Activated T-helper 17 cell treated with anti-CD3 and anti-CD28 coated beads, Interleukin-2, amount 50 U/mL, for 72 hours (primary cell): ENCODE data around the gene CHRM2. TPM values are rescaled to one million over a fixed set of nuclear protein-coding genes. Genes with fewer than 3 reads are reported as not detected.
"Not testable (repeated sequence)": the region's sequence is repeated elsewhere in the genome, so short reads cannot be mapped to it uniquely, and the experiment has no call there.

Experiments
- ATAC-seq: fragments of 150-1000 bp; cut with Tn5 transposase; replicated peaks from 2 replicates; pipeline ENCODE4 v1.10.0; 2021; ENCODE audit warnings: mild to moderate bottlenecking, moderate library complexity
- H3K27ac Mint-ChIP-seq: one replicate; pipeline ENCODE4 v1.8.0; 2022; ENCODE audit warnings: mixed read lengths
- H3K27me3 Mint-ChIP-seq: one replicate; pipeline ENCODE4 v1.8.0; 2022; ENCODE audit warnings: mixed read lengths
- H3K36me3 Mint-ChIP-seq: one replicate; pipeline ENCODE4 v1.8.0; 2022; ENCODE audit warnings: low read depth, mild to moderate bottlenecking, mixed read lengths
- H3K4me1 Mint-ChIP-seq: one replicate; pipeline ENCODE4 v1.8.0; 2022; ENCODE audit warnings: mixed read lengths
- H3K4me3 Mint-ChIP-seq: one replicate; pipeline ENCODE4 v1.8.0; 2022; ENCODE audit warnings: mild to moderate bottlenecking, mixed read lengths
- H3K9me3 Mint-ChIP-seq: one replicate; pipeline ENCODE4 v1.8.0; 2022; ENCODE audit warnings: mixed read lengths
- total RNA-seq, 2 donors: library from RNA; stranded (reverse); gene quantifications; one replicate each; pipeline ENCODE4 v1.2.3, GENCODE V29; 2022

The CHRM2 gene
- not detected for total RNA-seq

DNA sequence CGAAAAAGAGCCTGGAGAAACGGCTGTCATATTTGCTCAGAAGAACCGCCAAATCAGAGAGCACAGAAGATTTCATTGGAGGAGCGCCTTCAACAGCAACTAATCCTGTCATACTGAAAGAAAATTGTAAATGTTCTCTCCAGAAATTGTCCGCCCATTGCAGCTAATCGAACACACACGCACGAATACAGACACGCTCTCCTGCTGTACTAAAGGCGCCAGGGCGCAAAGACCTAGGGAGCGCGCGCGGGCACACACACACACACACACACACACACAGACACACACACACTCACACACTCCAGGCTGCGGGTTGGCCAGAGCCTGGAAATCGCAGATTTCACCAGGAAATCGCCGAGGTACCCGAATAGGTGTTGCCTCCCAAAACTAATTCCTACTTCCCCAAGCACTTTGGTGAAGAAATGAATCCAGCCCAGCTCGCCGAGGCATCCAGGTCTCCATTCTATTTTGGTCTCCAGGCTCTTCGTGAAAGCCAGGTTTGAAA lies at the start of gene CHRM2:
Gene CHRM2 (plus strand): TSS at position 157 of the 505 bp plus-strand sequence. CDS start 146,214 bp downstream, outside the sequence.
- Mint-ChIP-seq H3K9me3 (no peaks in the 10 kb centered on the region), H3K27me3 (peaks cover 26% of the 10 kb centered on the region), H3K27ac (no peak within 1 kb of the TSS), H3K4me3 (no peak within 1 kb of the TSS), H3K4me1 (no peaks in the 10 kb centered on the region), H3K36me3 (no peaks in the 10 kb centered on the region)
- no peak for ATAC-seq

DNA sequence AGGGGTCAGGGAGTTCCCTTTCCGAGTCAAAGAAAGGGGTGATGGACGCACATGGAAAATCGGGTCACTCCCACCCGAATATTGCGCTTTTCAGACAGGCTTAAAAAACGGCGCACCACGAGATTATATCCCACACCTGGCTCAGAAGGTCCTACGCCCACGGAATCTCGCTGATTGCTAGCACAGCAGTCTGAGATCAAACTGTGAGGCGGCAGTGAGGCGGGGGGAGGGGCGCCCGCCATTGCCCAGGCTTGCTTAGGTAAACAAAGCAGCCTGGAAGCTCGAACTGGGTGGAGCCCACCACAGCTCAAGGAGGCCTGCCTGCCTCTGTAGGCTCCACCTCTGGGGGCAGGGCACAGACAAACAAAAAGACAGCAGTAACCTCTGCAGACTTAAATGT lies 37.1 kb upstream of the CHRM2 start:
- ATAC-seq, H3K9me3 Mint-ChIP-seq, H3K36me3 Mint-ChIP-seq, H3K27ac Mint-ChIP-seq, H3K4me1 Mint-ChIP-seq, H3K4me3 Mint-ChIP-seq, H3K27me3 Mint-ChIP-seq: not testable (repeated sequence)

DNA sequence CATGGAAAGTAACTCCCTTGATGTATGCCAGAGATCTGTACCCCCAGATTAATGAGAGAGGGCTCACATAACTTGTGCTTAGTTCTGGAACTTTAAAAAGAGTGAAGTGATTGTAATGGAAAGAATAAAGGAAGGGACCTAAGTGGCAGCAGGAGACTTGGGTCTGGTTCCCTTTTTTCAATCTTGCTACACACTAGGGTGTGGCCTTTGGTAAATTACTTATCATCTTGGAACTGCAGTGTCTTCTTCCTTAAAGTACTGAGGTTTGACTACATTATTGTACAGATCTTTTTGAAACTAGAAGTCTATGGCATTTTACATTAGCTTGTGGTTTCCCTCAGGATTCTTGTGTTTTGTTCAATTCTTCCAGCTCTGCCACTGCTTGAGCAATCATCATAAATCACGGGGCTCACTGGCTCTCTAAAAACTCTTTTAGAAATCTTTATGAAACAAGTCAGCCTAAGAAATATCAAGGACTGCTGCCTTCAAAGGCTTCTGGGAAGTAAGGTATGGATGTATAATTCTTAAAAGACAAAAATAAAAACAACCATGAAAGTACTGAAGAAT lies 22.5 kb upstream of the CHRM2 start:
- H3K9me3 Mint-ChIP-seq, result peaks cover 19% of the 10 kb centered on the region
- no peaks in the 10 kb centered on the region for H3K4me1 Mint-ChIP-seq
- no peaks in the 10 kb centered on the region for H3K27me3 Mint-ChIP-seq
- no peaks in the 10 kb centered on the region for H3K36me3 Mint-ChIP-seq
- no peak for ATAC-seq
- no peak overlapping the region for H3K4me3 Mint-ChIP-seq
- no peak overlapping the region for H3K27ac Mint-ChIP-seq

DNA sequence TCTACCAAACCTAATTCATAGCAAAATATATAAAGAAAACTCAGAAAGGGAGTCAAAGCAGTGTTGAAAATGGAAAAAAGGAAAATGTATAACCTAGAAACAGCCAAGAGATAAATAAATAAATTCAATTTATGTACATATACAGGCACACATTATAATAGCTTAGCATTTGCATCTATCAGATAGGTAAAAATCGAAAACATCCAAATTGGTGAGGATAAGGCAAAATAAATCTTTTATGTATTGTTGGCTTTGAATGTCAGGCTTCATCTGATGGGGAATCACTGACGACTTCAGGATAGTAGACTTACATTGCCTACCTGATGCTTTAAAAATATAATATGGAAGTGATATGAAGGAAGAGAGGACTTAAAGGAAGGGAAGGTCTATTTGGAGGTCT lies 20.6 kb upstream of the CHRM2 start:
- Mint-ChIP-seq H3K9me3 (peaks cover 23% of the 10 kb centered on the region), H3K36me3 (no peaks in the 10 kb centered on the region), H3K4me3 (no peak overlapping the region), H3K27ac (no peak overlapping the region), H3K4me1 (no peaks in the 10 kb centered on the region), H3K27me3 (no peaks in the 10 kb centered on the region)
- ATAC-seq, result no peak

DNA sequence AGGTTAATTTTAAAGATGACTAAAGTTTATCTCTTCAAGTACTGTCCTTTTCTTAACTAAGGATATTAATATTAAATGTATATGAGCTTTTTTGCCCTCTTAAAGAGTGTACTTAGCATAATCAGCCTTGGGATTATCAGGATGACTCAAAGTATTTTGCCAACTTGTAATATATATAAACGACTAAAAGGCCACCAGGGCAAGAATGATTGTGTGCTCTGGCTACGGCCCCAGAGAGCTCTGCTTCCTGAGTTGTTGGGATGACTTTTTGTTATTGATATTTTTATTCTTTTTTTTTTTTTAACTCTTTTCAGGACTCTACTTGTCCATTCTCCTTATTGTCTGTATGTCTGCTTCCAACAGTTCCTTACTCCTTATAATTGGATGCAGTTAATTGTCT lies 14.8 kb upstream of the CHRM2 start:
- Mint-ChIP-seq H3K4me1 (no peaks in the 10 kb centered on the region), H3K36me3 (no peaks in the 10 kb centered on the region), H3K9me3 (peaks cover 25% of the 10 kb centered on the region), H3K27me3 (no peaks in the 10 kb centered on the region), H3K27ac (no peak overlapping the region), H3K4me3 (no peak overlapping the region)
- ATAC-seq, result no peak

DNA sequence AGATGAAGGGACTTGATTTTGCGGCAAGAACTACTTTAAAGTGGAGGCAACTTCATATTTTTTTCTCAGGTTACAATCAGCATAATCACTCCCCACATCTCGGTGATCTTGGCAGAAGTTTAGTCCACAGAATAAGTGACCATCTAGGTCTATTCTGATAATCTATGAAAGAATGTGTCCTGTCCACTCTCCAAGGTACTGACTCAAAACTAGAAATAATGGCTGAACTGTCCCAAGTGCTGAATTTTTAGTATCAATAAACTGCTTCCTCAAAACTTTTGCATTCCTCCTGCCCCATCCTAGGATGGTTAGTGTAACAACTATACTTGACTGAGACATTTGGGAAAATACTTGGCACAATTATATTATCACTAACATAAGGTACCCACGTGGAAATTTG lies 10.9 kb upstream of the CHRM2 start:
- no peaks in the 10 kb centered on the region for H3K27me3 Mint-ChIP-seq
- H3K4me1 Mint-ChIP-seq, result no peaks in the 10 kb centered on the region
- no peaks in the 10 kb centered on the region for H3K36me3 Mint-ChIP-seq
- ATAC-seq, result no peak
- no peak overlapping the region for H3K4me3 Mint-ChIP-seq
- peaks cover 14% of the 10 kb centered on the region for H3K9me3 Mint-ChIP-seq
- no peak overlapping the region for H3K27ac Mint-ChIP-seq

DNA sequence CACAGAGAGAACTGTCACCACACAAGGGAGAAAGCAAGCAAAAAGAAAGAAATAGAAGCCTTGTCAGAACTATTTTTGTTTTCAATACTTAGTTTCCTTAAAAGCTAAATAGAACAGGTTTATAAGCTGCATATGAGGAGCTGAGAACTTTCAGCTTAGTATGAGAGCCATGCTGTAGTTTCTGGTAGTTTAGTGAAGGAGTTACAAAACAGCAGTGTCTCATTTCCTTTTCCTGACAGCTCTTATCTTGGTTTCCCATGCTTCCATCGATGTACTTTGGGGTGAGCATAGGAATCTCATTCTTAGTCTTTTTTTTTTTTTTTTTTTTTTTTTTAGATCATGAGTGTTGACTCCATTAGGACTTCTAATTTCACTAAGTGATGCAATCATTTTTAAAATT lies 8.6 kb upstream of the CHRM2 start:
- peaks cover 7% of the 10 kb centered on the region for H3K9me3 Mint-ChIP-seq
- no peaks in the 10 kb centered on the region for H3K27me3 Mint-ChIP-seq
- no peak for ATAC-seq
- H3K4me3 Mint-ChIP-seq, result no peak overlapping the region
- H3K36me3 Mint-ChIP-seq, result no peaks in the 10 kb centered on the region
- no peak overlapping the region for H3K27ac Mint-ChIP-seq
- H3K4me1 Mint-ChIP-seq, result no peaks in the 10 kb centered on the region

DNA sequence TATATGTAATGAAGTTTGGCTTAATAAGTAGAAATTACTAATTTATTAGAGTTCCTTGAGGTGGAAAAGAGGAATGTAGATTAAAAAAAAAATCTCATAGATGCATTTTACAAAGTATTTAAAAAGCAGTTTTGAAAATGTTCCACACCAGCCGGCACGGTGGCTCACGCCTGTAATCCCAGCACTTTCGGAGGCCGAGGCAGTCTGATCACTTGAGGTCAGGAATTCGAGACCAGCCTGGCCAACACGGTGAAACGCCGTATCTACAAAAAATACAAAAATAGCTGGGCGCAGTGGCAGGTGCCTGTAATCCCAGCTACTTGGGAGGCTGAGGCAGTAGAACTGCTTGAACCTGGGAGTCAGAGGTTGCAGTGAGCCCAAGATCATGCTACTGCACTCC lies 3.2 kb upstream of the CHRM2 start:
- H3K27ac Mint-ChIP-seq, result no peak overlapping the region
- no peaks in the 10 kb centered on the region for H3K36me3 Mint-ChIP-seq
- H3K9me3 Mint-ChIP-seq, result no peaks in the 10 kb centered on the region
- H3K4me3 Mint-ChIP-seq, result no peak overlapping the region
- H3K4me1 Mint-ChIP-seq, result no peaks in the 10 kb centered on the region
- peaks cover 9% of the 10 kb centered on the region for H3K27me3 Mint-ChIP-seq
- ATAC-seq, result no peak

DNA sequence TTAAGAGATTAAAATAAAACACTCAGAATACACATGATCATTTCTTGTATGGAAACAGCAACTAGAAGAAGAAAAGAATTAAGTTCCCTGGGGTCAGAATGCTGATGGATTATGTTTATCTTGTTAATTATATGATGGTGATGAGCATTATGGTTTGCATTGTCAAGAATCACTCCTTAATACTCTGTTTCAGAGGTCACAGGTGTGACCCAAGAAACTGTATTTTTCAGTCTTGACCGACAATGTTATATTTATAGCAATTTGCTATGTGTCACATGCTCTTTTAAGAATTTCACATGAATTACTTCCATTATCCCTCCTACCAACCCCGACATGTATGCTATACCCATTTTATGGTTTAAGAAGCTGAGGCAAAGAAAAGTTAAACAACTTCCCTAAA lies 2.7 kb upstream of the CHRM2 start:
- H3K4me3 Mint-ChIP-seq, result no peak overlapping the region
- no peaks in the 10 kb centered on the region for H3K36me3 Mint-ChIP-seq
- ATAC-seq, result no peak
- H3K9me3 Mint-ChIP-seq, result no peaks in the 10 kb centered on the region
- H3K27ac Mint-ChIP-seq, result no peak overlapping the region
- H3K4me1 Mint-ChIP-seq, result no peaks in the 10 kb centered on the region
- peaks cover 14% of the 10 kb centered on the region for H3K27me3 Mint-ChIP-seq

DNA sequence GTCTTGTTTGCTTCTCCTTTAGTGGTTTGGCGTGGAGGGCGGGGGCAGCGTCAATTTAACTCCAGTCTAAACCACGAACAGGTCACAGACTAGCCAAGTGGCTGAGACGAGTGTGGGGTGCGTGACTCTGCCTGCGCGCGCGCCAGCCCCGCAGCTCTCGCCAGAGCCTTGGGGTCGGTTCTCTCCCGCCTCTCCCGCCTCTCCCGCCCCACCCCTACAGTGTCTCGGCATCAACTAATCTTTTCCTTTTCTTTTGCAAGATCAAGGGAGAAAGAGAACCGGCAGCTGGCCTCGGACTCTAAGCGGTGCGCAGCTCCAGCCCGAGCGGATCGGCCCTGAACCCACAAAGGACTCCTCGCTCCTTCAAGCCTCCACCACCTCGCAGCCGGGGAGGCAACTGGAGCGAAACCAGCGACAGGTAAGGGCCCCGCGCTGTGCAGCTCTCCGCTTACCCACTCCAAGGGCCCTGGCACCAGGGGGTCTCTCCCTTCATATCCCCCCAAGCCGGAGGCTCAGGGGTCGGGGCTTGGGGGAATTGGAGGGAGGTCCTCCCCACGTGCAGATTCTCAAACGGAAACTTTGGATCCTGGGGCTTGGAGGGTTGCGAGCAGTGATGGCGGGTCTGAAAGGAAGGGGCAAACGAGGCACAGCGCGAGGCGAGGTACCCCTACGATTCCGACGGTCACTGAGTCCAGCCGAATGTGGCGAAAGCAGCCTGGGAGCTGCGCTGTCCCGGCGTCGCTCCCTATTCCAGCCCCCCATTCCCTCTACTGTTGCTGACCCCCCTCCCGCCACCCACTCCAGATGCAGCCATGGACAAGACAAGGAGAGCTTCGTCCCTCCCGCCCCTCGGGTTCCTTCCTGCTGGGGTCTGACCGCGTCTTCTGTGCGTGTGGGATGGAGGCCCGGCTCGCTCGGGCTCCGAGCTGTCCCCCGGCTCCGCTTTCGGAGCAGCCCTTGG lies 829 bp downstream of the CHRM2 start:
- H3K4me1 Mint-ChIP-seq, result no peaks in the 10 kb centered on the region

DNA sequence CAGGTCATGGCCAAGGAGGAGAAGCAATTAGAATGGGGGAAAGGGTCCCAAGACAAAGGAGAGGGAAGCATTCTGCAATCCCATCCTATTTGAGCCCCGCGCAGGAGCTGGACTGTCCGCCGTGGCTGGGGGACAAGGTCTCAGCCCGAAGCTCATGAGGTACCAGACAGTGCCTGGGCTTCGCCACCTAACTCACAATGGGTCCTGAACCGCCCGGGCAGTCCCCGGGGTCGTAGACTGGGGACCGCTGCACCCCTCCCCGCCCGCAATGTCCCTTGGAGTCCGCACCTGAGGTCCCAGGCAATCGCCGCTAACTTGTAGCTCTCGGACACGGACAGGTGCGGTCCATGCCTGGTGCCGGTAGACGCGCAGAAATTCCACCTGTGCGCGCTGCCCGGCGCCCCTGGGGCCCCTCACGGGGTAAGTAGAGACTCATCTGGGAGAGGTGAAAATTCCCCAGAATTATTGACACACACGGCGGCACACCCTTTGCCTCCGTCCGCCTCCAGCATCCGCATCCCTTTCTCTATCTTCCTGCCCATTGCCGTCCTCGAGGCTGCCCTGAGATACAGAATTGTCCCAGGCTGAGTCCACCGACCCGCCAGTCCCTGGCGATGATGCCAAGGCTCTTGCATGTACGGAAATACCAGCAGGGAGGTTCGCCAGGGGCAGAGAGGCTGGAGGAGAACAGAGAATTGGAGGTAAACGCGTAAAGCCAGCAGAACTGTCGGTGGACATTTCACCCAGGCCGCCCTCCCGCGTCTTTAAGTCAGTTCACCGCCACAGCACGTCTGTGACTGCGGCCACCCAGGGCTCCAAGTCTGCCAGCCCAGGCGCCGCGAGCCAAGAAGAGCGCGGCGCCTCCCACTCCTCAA lies 1.8 kb downstream of the CHRM2 start:
- no peaks in the 10 kb centered on the region for H3K36me3 Mint-ChIP-seq
- H3K9me3 Mint-ChIP-seq, result peaks cover 3% of the 10 kb centered on the region
- no peak overlapping the region for H3K27ac Mint-ChIP-seq
- ATAC-seq, result no peak
- no peaks in the 10 kb centered on the region for H3K4me1 Mint-ChIP-seq
- H3K27me3 Mint-ChIP-seq, result peaks cover 26% of the 10 kb centered on the region
- no peak overlapping the region for H3K4me3 Mint-ChIP-seq

More for the DNA sequence above, 829 bp downstream of the CHRM2 start:
- ATAC-seq, result no peak
- no peak overlapping the region for H3K27ac Mint-ChIP-seq
- H3K36me3 Mint-ChIP-seq, result no peaks in the 10 kb centered on the region
- peaks cover 26% of the 10 kb centered on the region for H3K27me3 Mint-ChIP-seq
- peaks cover 3% of the 10 kb centered on the region for H3K9me3 Mint-ChIP-seq
- no peak overlapping the region for H3K4me3 Mint-ChIP-seq

DNA sequence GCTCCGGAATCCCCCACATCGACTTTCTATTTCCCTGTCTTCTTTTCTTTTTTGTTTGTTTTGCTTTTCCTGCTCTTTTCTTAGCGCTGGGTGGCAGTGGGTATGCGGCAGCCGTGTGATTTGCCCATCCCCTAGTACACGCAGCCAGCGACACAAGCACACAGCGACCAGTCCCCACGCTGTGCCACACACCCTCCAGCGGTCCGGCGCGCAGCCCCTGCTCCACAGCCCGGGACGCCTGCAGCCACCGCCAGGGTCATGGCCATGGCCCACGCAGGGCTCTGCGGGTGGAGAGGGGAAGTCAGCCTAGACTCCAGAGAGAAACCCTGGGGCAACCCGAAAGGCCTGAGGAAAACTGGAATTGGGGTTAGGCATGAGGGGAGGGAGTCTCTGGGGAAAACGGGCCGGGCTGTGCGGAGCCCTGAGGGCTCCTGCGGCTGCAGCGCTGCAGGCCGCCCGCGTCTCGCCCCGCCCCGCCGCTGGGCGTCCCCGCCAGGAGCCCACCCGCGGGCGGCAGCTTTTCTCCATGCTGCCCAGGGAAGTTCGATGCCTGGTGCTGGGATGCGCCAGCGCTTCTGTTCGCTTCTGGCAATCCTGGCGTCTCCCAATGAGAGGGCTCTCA lies 2.5 kb downstream of the CHRM2 start:
- Mint-ChIP-seq H3K27ac (no peak overlapping the region), H3K27me3 (peaks cover 26% of the 10 kb centered on the region), H3K9me3 (peaks cover 3% of the 10 kb centered on the region), H3K4me3 (no peak overlapping the region), H3K36me3 (no peaks in the 10 kb centered on the region), H3K4me1 (no peaks in the 10 kb centered on the region)
- no peak for ATAC-seq

DNA sequence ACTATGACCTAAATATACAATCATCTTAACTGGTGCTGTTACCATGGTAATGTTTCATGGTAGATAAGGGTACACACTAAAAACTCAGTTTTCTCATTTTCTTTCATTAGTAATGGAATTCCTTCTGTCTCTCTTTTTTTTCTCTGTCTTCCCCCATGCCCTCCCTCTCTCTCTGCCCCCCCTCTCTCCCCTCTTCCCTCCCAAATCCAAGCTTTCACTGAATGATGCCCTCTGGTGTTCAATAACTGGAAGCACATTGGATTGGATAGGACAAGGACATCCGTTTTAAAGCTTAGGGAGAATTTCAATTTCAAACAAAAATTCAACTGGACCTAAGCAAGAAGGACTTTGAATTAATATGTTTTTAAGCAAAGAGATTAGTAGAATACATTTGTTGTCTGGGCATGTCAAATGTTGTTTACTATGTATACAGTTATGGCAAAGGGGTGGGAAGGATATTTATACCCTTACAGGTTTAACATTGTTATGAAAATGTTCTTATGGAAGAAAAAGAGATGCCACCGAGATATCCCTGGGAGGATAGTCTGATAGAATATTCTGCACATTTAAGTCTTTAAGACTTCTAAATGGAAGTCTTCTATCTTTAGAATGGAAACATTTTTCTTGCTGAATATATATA lies 6.1 kb downstream of the CHRM2 start:
- no peaks in the 10 kb centered on the region for H3K36me3 Mint-ChIP-seq
- no peak overlapping the region for H3K27ac Mint-ChIP-seq
- H3K4me3 Mint-ChIP-seq, result no peak overlapping the region
- ATAC-seq, result no peak
- H3K4me1 Mint-ChIP-seq, result no peaks in the 10 kb centered on the region
- peaks cover 18% of the 10 kb centered on the region for H3K27me3 Mint-ChIP-seq
- peaks cover 6% of the 10 kb centered on the region for H3K9me3 Mint-ChIP-seq

DNA sequence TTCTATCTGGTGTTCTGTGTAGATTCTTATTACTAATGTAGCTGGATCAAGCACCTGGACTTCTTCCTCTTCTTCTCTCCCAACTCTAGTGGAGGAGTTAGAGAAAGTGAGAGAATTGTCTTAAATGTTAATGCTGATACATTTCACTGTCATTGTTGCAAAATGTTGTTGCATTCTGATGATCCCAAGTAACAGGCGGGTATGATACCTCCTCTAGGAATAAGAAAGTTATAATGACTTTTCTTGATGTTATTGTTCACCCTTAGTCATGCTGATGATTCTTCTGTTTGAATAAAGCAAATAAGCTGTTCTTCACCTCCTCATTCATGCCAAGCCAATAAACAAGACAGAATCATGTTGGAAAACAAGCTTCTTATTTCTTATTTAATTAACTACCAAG lies 9.1 kb downstream of the CHRM2 start:
- ATAC-seq, result no peak
- no peaks in the 10 kb centered on the region for H3K4me1 Mint-ChIP-seq
- peaks cover 2% of the 10 kb centered on the region for H3K27me3 Mint-ChIP-seq
- H3K36me3 Mint-ChIP-seq, result no peaks in the 10 kb centered on the region
- H3K27ac Mint-ChIP-seq, result no peak overlapping the region
- H3K4me3 Mint-ChIP-seq, result no peak overlapping the region
- peaks cover 9% of the 10 kb centered on the region for H3K9me3 Mint-ChIP-seq
